B cell (primary cell): ENCODE data around the gene PPM1M.

Experiments
- EZH2 ChIP-seq: IDR thresholded peaks from 2 replicates; pipeline ENCODE4 v1.6.1; 2012; ENCODE audit warnings: borderline replicate concordance, low read depth, mild to moderate bottlenecking, moderate library complexity, low read length; ENCODE audit not compliant: insufficient read depth, poor library complexity, severe bottlenecking
- TF ChIP-seq, protein P1 (sequence below): fragments of 200-600 bp; IDR thresholded peaks from one replicate; pipeline ENCODE4 v1.8.0; 2022; ENCODE audit warnings: antibody characterized with exemption, mild to moderate bottlenecking

GRCh38 chr3:52278510-52279069, 33.0 kb downstream of the PPM1M start, which contains the start of gene WDR82:
- TF ChIP-seq, protein P1, sequence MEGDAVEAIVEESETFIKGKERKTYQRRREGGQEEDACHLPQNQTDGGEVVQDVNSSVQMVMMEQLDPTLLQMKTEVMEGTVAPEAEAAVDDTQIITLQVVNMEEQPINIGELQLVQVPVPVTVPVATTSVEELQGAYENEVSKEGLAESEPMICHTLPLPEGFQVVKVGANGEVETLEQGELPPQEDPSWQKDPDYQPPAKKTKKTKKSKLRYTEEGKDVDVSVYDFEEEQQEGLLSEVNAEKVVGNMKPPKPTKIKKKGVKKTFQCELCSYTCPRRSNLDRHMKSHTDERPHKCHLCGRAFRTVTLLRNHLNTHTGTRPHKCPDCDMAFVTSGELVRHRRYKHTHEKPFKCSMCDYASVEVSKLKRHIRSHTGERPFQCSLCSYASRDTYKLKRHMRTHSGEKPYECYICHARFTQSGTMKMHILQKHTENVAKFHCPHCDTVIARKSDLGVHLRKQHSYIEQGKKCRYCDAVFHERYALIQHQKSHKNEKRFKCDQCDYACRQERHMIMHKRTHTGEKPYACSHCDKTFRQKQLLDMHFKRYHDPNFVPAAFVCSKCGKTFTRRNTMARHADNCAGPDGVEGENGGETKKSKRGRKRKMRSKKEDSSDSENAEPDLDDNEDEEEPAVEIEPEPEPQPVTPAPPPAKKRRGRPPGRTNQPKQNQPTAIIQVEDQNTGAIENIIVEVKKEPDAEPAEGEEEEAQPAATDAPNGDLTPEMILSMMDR, result peak; percentile 24
- TF ChIP-seq EZH2, result no peak
